Astrocyte of the spinal cord (primary cell): Measurements from ENCODE around the gene COMMD7.

Source experiments
- DNase-seq: peaks from one replicate; pipeline ENCODE4 v3.0.0; 2011; ENCODE audit warnings: low read depth, low spot score
- H3K4me3 ChIP-seq: 2 replicates; pipeline ENCODE4 v1.5.1; 2011; ENCODE audit warnings: low read depth, mild to moderate bottlenecking, low read length, moderate library complexity
- CTCF ChIP-seq: IDR thresholded peaks from 2 replicates; pipeline ENCODE4 v1.5.1; 2012; ENCODE audit warnings: low read depth, mild to moderate bottlenecking, low read length, inconsistent platforms
- in situ Hi-C: cut with HindIII; loops from 2 replicates; pipeline ENCODE4 v1.10.0; 2017; ENCODE audit warnings: low sequenced_read_pairs

The COMMD7 gene

GRCh38 chr20:32655903-32656512, 87.3 kb downstream of the COMMD7 start:
- in situ Hi-C loops, result no loop called here
- DNase-seq, result no peak
- H3K4me3 ChIP-seq, result no peak overlapping the region
- TF ChIP-seq CTCF, result no peak

GRCh38 chr20:32652739-32653526, 90.3 kb downstream of the COMMD7 start:
- H3K4me3 ChIP-seq, result no peak overlapping the region
- in situ Hi-C loops, result no loop called here
- TF ChIP-seq CTCF, result peak; percentile 91
- DNase-seq, result peak; percentile 66
